ENCODE measurements around the gene CXXC5.

DNA sequence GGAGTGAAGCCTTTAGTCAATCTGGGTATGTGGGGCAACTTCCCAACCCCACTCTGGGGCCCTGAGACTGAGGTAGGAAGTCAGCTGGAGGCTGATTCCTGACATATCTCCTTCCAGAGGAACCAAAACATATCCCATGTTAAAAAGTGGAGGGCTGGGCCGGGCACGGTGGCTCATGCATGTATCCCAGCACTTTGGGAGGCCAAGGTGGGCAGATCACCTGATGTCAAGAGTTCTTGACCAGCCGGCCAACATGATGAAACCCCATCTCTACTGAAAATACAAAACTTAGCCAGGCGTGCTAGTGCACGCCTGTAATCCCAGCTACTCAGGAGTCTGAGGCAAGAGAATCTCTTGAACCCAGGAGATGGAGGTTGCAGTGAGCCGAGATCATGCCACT is 44.0 kb downstream of the CXXC5 start:
- no peak for TF ChIP-seq POLR2AphosphoS5 (IDR thresholded peaks at IDR 0.05)
- TF ChIP-seq, protein P1, sequence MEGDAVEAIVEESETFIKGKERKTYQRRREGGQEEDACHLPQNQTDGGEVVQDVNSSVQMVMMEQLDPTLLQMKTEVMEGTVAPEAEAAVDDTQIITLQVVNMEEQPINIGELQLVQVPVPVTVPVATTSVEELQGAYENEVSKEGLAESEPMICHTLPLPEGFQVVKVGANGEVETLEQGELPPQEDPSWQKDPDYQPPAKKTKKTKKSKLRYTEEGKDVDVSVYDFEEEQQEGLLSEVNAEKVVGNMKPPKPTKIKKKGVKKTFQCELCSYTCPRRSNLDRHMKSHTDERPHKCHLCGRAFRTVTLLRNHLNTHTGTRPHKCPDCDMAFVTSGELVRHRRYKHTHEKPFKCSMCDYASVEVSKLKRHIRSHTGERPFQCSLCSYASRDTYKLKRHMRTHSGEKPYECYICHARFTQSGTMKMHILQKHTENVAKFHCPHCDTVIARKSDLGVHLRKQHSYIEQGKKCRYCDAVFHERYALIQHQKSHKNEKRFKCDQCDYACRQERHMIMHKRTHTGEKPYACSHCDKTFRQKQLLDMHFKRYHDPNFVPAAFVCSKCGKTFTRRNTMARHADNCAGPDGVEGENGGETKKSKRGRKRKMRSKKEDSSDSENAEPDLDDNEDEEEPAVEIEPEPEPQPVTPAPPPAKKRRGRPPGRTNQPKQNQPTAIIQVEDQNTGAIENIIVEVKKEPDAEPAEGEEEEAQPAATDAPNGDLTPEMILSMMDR (IDR thresholded peaks at IDR 0.05), result no peak
- TF ChIP-seq POLR2A (IDR thresholded peaks at IDR 0.05), result no peak
- no peak for TF ChIP-seq EP300 (IDR thresholded peaks at IDR 0.05)

Data from sigmoid colon (tissue), 4 donors.